ENCODE results near the gene CRIP1. TPM values are rescaled to one million over a fixed set of nuclear protein-coding genes. Genes with fewer than 3 reads are reported as not detected.
A peak's percentile ranks its signal among the peaks of the same experiment; 100 is the strongest.

The CRIP1 gene
- total RNA-seq, 1 experiment from 2014 or later = 6.9 TPM

GRCh38 chr14:105489542-105490266 is 3.0 kb downstream of the CRIP1 start:
- H3K4me1 ChIP-seq (ENCODE audit: insufficient read depth, low read length) = no peaks in the 10 kb centered on the region
- Mint-ChIP-seq H3K27me3 (ENCODE audit: low read depth) (peaks cover 47% of the 10 kb centered on the region), H3K4me1 (peaks cover 4 to 14% of the 10 kb centered on the region in 2 experiments), H3K27ac (peak overlapping the region in 1 of 3 experiments; percentile 77; a peak in 1 of 7 replicates), H3K9me3 (peaks cover 0 to 4% of the 10 kb centered on the region in 2 experiments; a peak in 1 of 5 replicates), H3K36me3 (ENCODE audit: insufficient read depth in 1 of 3, low read depth in 3 of 3) (peaks cover 0 to 5% (median 0%) of the 10 kb centered on the region in 3 experiments; a peak in 2 of 7 replicates), H3K4me3 (peak overlapping the region; percentile 57 to 80)
- H4K8ac ChIP-seq (replicated peaks; ENCODE audit: insufficient read length, low read depth, low read length) = no peak overlapping the region
- no peak overlapping the region for H3T11ph ChIP-seq (ENCODE audit: low read length)
- peak overlapping the region; percentile 61 for H3K18ac ChIP-seq (ENCODE audit: insufficient read length, low read depth, low read length)
- no peaks in the 10 kb centered on the region for H3K9me3 ChIP-seq (ENCODE audit: control insufficient read depth, low read depth, low read length)
- peak overlapping the region; percentile 38 for H3K4me2 ChIP-seq (ENCODE audit: insufficient read depth, insufficient read length, low read length)
- no peak overlapping the region for H2BK20ac ChIP-seq (ENCODE audit: low read depth, low read length, poor library complexity, severe bottlenecking)
- H3K23me2 ChIP-seq (ENCODE audit: insufficient read length, low read depth, low read length, poor library complexity, severe bottlenecking) = peaks cover 6% of the 10 kb centered on the region
- no CpG with 5 or more reads among the region's 44 CpGs for WGBS (ENCODE audit: extremely low coverage, insufficient read length, low lambda C conversion rate)
- H3K79me1 ChIP-seq (ENCODE audit: insufficient read depth, low read depth, low read length, poor library complexity, severe bottlenecking) = no peaks in the 10 kb centered on the region
- no peak overlapping the region for H2BK15ac ChIP-seq (ENCODE audit: low read depth, low read length)
- H3K14ac ChIP-seq (ENCODE audit: insufficient read depth, low read length) = peak overlapping the region; percentile 82
- H4K91ac ChIP-seq (ENCODE audit: insufficient read length, low read depth, low read length) = no peak overlapping the region
- H2BK120ac ChIP-seq (ENCODE audit: low read depth, low read length, poor library complexity, severe bottlenecking) = no peak overlapping the region
- H2BK12ac ChIP-seq (ENCODE audit: insufficient read length, low read depth, low read length) = no peak overlapping the region
- H2AFZ ChIP-seq (ENCODE audit: low read length) = no peak overlapping the region
- peaks cover 26% of the 10 kb centered on the region; the same call in 1 of the 2 replicates for H3K27me3 ChIP-seq (ENCODE audit: insufficient read depth, low read length)
- peak; percentile 68 for TF ChIP-seq CTCF (conservative IDR thresholded peaks at IDR 0.05)
- no peak overlapping the region for H3K27ac ChIP-seq (ENCODE audit: insufficient read length, low read depth, low read length)
- peak; percentile 86 for DNase-seq
- H3K9ac ChIP-seq (ENCODE audit: extremely low read depth, insufficient read length, low read length) = no peak overlapping the region
- H3K56ac ChIP-seq (ENCODE audit: insufficient read length, low read depth, low read length) = no peak overlapping the region
- no peak overlapping the region for H2AK5ac ChIP-seq (ENCODE audit: insufficient read length, low read length)
- no peaks in the 10 kb centered on the region for H3K79me2 ChIP-seq (ENCODE audit: insufficient read depth, low read length)
- H3K4ac ChIP-seq (ENCODE audit: low read depth, low read length) = no peak overlapping the region; the same call in 1 of the 2 replicates
- no peaks in the 10 kb centered on the region for H4K20me1 ChIP-seq (ENCODE audit: control insufficient read depth, insufficient read depth, insufficient read length)
- H2BK5ac ChIP-seq (ENCODE audit: insufficient read length, low read length) = no peak overlapping the region
- H4K5ac ChIP-seq (ENCODE audit: insufficient read length, low read depth, low read length) = no peak overlapping the region
- H3K23ac ChIP-seq (ENCODE audit: insufficient read length, low read depth, low read length) = no peak overlapping the region
